PFSK-1 (cell line): ENCODE results near the gene MGMT.

Experiments used
- FOXP2 ChIP-seq: optimal IDR thresholded peaks from 2 replicates; pipeline ENCODE3; 2011; ENCODE audit warnings: borderline replicate concordance, control low read depth, inconsistent platforms; ENCODE audit not compliant: insufficient read depth; ENCODE audit errors: extremely low read length, extremely low read depth
- POLR2AphosphoS5 ChIP-seq: IDR thresholded peaks from 2 replicates; pipeline ENCODE4 v1.6.1; 2012; ENCODE audit warnings: low read depth, mild to moderate bottlenecking, control low read depth, low read length, moderate library complexity
- SIN3A ChIP-seq: IDR thresholded peaks from 2 replicates; pipeline ENCODE4 v1.6.1; 2012; ENCODE audit warnings: mild to moderate bottlenecking, low read length, moderate library complexity, borderline replicate concordance; ENCODE audit not compliant: insufficient read depth
- TAF1 ChIP-seq: IDR thresholded peaks from 2 replicates; pipeline ENCODE4 v1.6.1; 2012; ENCODE audit warnings: low read length, control low read depth, borderline replicate concordance; ENCODE audit not compliant: insufficient read depth
- TF ChIP-seq, protein P1 (sequence below), 2 experiments: IDR thresholded peaks; 2 replicates each; pipeline versions ENCODE4 v1.6.1 to v1.8.0; 2011 to 2012; ENCODE audit warnings: low read depth in 2 of 2, low read length in 2 of 2, control low read depth in 1 of 2, inconsistent platforms in 1 of 2, mild to moderate bottlenecking in 1 of 2, moderate library complexity in 1 of 2; ENCODE audit not compliant: insufficient read depth in 1 of 2

MGMT gene

DNA sequence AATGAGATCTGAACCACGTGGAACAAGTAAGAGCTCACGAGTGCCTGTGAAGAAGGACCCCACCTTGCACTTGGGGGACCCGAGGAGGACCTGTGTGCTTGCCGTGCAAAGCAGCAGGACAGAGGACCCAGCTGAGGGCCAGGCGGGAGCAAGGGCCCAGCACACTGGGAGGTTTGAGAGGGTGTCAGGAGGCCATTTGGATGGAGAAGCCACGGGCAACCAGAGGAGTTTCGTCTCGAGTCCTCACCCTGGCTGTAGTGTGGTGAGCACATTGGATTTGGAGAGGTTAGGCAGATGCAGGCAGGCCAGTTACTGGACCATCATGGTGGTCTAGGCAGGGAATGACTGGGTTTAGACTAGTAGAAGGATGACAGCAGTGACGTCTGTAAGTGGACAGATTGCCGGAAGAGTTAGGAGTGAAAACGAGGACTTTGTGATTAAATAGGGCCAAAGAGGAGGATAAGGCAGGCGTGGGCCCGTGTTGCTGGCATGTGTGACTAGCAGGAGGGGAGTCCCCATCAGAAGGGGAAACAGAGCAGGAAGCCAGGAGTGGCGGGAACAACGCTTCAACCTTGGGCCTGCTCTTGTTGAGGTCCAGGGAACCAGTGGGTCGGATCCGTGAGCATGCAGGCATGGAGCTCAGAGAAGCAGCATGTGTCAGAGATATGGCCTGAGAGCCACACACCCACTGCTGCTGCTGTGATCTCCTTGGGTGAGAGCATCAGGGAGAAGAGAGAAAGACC lies 208.2 kb downstream of the MGMT start:
- TF ChIP-seq SIN3A (no peak), TAF1 (no peak)

DNA sequence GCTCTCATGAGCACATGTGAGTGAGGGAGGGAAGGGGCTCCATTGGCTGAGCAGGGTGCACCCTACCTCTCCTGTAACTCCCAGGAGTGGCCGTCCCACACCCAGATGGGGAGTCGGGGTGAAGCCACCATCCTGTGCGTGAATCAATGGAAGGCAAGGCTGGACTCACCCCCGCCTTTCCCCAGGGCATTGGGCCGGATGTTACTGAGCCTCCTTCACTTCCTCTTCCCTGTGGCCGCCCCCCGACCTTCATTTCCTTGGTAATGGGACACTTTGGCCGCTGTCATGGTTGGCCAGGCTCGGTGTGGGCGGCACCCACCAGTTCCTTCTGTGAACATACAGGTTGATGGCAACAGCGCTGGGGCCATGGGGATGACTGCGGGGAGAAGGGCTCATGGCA lies 209.0 kb downstream of the MGMT start:
- TF ChIP-seq, protein P1, sequence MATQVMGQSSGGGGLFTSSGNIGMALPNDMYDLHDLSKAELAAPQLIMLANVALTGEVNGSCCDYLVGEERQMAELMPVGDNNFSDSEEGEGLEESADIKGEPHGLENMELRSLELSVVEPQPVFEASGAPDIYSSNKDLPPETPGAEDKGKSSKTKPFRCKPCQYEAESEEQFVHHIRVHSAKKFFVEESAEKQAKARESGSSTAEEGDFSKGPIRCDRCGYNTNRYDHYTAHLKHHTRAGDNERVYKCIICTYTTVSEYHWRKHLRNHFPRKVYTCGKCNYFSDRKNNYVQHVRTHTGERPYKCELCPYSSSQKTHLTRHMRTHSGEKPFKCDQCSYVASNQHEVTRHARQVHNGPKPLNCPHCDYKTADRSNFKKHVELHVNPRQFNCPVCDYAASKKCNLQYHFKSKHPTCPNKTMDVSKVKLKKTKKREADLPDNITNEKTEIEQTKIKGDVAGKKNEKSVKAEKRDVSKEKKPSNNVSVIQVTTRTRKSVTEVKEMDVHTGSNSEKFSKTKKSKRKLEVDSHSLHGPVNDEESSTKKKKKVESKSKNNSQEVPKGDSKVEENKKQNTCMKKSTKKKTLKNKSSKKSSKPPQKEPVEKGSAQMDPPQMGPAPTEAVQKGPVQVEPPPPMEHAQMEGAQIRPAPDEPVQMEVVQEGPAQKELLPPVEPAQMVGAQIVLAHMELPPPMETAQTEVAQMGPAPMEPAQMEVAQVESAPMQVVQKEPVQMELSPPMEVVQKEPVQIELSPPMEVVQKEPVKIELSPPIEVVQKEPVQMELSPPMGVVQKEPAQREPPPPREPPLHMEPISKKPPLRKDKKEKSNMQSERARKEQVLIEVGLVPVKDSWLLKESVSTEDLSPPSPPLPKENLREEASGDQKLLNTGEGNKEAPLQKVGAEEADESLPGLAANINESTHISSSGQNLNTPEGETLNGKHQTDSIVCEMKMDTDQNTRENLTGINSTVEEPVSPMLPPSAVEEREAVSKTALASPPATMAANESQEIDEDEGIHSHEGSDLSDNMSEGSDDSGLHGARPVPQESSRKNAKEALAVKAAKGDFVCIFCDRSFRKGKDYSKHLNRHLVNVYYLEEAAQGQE (IDR thresholded peaks at IDR 0.05; ENCODE audit: insufficient read depth in 1 of 2, low read depth in 2 of 2, low read length in 2 of 2) = no peak
- TF ChIP-seq POLR2AphosphoS5 (no peak), TAF1 (no peak), FOXP2 (no peak), SIN3A (no peak)

DNA sequence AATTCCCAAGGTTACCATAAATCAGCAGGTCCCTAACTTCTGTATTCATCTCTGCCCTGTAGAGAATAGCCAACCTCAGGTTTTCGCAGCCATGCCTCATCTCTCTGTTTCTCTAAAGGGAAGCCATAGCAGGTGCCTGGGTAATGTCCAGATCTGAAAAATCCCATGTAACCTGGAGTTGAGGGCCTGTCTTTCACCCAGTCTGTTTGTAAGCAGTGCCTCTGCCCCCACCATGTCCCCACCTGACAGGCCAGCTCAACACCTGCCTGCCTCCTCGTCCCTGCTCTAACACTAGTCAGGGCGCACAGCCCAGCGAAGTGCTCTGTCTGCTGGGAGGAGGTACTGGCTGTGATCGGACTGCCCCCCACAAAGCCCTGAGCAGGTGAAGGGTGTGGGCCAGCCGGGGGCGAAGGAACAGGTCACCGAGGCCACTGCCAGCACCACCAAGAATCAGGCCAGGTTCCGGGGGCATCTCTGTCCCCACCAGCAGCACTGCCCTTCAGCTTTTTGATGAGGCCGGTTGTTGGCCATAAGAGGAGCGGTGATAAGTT lies 210.4 kb downstream of the MGMT start:
- TF ChIP-seq POLR2AphosphoS5 = no peak
- TF ChIP-seq TAF1 = no peak

DNA sequence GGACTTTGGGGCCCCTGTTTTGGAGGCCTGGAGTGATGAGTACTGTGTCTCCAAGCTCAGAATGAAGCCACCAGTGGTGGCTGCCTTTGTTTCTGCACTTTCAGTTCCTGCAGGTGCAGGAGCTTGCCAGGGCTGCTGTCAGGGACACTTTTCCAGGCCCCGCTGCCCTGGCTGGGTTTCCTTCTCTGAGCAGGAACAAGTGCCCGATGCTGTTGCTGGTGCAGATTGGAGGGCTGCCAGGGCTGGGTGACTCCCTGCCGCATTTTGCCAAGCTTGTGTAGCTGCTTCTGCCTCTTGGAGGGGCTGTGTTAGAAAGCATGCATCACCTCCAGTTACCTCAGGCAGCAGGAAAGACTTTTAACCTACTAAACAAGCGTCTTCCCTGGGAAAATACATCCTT lies 211.1 kb downstream of the MGMT start:
- TF ChIP-seq POLR2AphosphoS5 (no peak), TAF1 (no peak)
- TF ChIP-seq, protein P1 (IDR thresholded peaks at IDR 0.05; ENCODE audit: insufficient read depth in 1 of 2, low read depth in 2 of 2, low read length in 2 of 2) = no peak

DNA sequence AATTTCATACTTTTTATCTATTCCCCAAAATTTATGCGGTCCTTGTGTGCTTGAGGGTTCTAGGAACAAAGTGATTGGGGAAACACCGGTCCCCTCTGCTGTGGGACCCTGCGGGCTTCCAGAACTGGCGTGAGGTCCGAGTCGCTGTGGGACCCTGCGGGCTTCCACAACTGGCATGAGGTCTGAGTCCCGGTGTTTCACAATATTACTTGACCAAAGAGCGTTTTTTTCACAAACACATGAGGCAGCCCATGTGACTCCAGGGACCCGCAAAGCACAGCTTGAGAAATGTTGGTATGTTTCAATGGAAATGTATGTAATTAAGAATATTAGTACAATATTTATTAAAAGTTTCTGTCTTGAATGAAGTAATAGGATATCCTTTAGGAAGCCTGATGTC lies 212.2 kb downstream of the MGMT start:
- no peak for TF ChIP-seq FOXP2
- no peak for TF ChIP-seq POLR2AphosphoS5
- TF ChIP-seq, protein P1 (IDR thresholded peaks at IDR 0.05; ENCODE audit: insufficient read depth in 1 of 2, low read depth in 2 of 2, low read length in 2 of 2) = no peak
- TF ChIP-seq SIN3A = no peak
- no peak for TF ChIP-seq TAF1

DNA sequence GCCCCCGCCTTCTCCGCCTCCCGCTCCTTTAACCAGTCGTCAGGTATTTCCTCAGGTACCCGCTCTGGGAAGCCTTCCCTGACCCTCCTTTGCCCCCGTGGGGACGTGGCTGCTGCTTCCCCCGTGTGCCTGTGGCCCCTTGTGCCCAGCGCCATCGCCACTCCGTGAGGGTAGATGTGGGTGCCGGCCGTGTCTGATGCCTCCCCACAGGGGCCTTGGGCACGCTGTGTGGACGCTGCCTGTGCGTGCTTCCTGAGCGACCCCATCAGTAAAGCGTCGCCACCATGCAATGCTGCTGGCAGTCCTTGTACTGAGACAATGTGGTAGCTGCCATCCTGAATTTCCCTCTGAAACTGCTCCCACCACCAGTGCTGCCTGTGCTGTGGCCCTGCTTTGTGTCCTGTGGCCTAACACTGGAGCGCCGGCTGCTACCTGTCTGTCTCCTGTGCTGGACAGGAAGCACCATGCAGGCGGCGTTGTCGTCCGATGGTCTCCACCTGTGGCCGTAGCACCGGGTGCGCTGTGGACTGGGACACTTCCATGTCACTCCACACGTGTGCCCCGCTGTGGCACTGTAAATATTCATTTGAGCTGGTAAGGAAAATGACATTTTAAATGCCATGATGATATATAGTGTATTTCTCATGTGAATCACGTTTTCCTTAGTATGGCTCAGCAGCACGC lies 213.8 kb downstream of the MGMT start:
- TF ChIP-seq TAF1 = no peak
- TF ChIP-seq FOXP2 = no peak
- no peak for TF ChIP-seq POLR2AphosphoS5
- TF ChIP-seq, protein P1 (IDR thresholded peaks at IDR 0.05; ENCODE audit: insufficient read depth in 1 of 2, low read depth in 2 of 2, low read length in 2 of 2) = no peak
- TF ChIP-seq SIN3A = no peak
